HCT116 (cell line): ENCODE data around the gene LYRM1. TPM values are rescaled to one million over a fixed set of nuclear protein-coding genes. Genes with fewer than 3 reads are reported as not detected.

Experiments
- ATAC-seq: fragments of 200-7000 bp; cut with Tn5 transposase; 2 replicates; pipeline ENCODE4 v1.9.1; 2020; ENCODE audit warnings: mild to moderate bottlenecking, moderate library complexity
- BruUV-seq: library from RNA; stranded (reverse); fragments of 400-500 nt; replicated peaks from 2 replicates; lab custom pipeline; 2021; lab: Mats Ljungman, UMichigan
- CTCF ChIA-PET: fragments of 300-600 bp; sonication (Branson Sonifier 250); formaldehyde crosslinking; loops from one replicate; lab custom pipeline; 2021; ENCODE audit warnings: antibody characterized with exemption; lab: Charles Lee
- POLR2A ChIA-PET: fragments of 300-600, 350-600 bp; sonication (Branson Sonifier 250); formaldehyde crosslinking; loops from one replicate; lab custom pipeline; 2021; ENCODE audit warnings: antibody characterized with exemption; lab: Charles Lee
- RAD21 ChIA-PET, 2 experiments: fragments of 300-600 bp; sonication (Branson Sonifier 250); formaldehyde crosslinking; loops; one replicate each; lab custom pipeline; 2023; ENCODE audit warnings: low total read pairs in 2 of 2; ENCODE audit not compliant: uncharacterized antibody in 2 of 2, unreplicated experiment in 2 of 2, low non-redundant PET in 1 of 2; lab: Charles Lee
- DNase-seq: peaks from one replicate; pipeline ENCODE4 v3.0.0-alpha.2; 2010; ENCODE audit warnings: low read depth, low spot score
- H2AFZ ChIP-seq: fragments of 200-600 bp; shearing (Covaris generic), sonication (generic); 2 replicates; pipeline ENCODE4 v1.6.1; 2017; ENCODE audit warnings: low read depth, mixed run types, mixed read lengths, antibody characterized with exemption, low read length; ENCODE audit not compliant: poor library complexity, severe bottlenecking
- H3K27ac ChIP-seq: 2 replicates; pipeline ENCODE4 v1.5.1; 2012; ENCODE audit warnings: low read depth, low read length
- H3K27me3 ChIP-seq: fragments of 200-600 bp; sonication (generic); 2 replicates; pipeline ENCODE4 v1.6.1; 2016; ENCODE audit warnings: mixed run types, low read length, mixed read lengths; ENCODE audit not compliant: insufficient read depth
- H3K36me3 ChIP-seq, 2 experiments: fragments of 200-500 bp in 1 of 2; fragments of 200-600 bp in 1 of 2; sonication (Bioruptor generic) in 1 of 2; sonication (generic) in 1 of 2; 2 replicates each; pipeline versions ENCODE4 v1.5.1 to v1.6.1; 2014 to 2016; ENCODE audit warnings: low read length in 2 of 2, inconsistent platforms in 1 of 2, mixed read lengths in 1 of 2, mixed run types in 1 of 2; ENCODE audit not compliant: insufficient read depth in 2 of 2, control insufficient read depth in 1 of 2
- H3K4me1 ChIP-seq, 2 experiments: fragments of 200-600 bp in 1 of 2; sonication (generic) in 1 of 2; 2 replicates each; pipeline versions ENCODE4 v1.5.1 to v1.6.1; 2012 to 2017; ENCODE audit warnings: low read length in 2 of 2, inconsistent platforms in 1 of 2, mild to moderate bottlenecking in 1 of 2, mixed read lengths in 1 of 2, mixed run types in 1 of 2, moderate library complexity in 1 of 2; ENCODE audit not compliant: insufficient read depth in 2 of 2, control insufficient read depth in 1 of 2
- H3K4me2 ChIP-seq: fragments of 200-600 bp; sonication (generic); 2 replicates; pipeline ENCODE4 v1.6.1; 2017; ENCODE audit warnings: mixed run types, low read length, mixed read lengths
- H3K4me3 ChIP-seq, 2 experiments: fragments of 200-600 bp in 1 of 2; sonication (generic) in 1 of 2; replicated peaks in 1 of 2; 2 replicates each; pipeline ENCODE4 v1.5.1; 2011 to 2016; ENCODE audit warnings: low read length in 2 of 2, control low read depth in 1 of 2, low read depth in 1 of 2, mild to moderate bottlenecking in 1 of 2, mixed read lengths in 1 of 2, mixed run types in 1 of 2
- H3K79me2 ChIP-seq: fragments of 200-600 bp; sonication (generic); 2 replicates; pipeline ENCODE4 v1.6.1; 2017; ENCODE audit warnings: mild to moderate bottlenecking, mixed run types, low read length, moderate library complexity, mixed read lengths; ENCODE audit not compliant: insufficient read depth
- H3K9ac ChIP-seq: fragments of 200-600 bp; sonication (generic); 2 replicates; pipeline ENCODE4 v1.6.1; 2016; ENCODE audit warnings: low read length, mixed read lengths
- H3K9me2 ChIP-seq: fragments of 200-600 bp; sonication (generic), shearing (Covaris generic); 2 replicates; pipeline ENCODE4 v1.6.1; 2017; ENCODE audit warnings: mixed run types, mild to moderate bottlenecking, moderate library complexity; ENCODE audit not compliant: insufficient read depth
- H3K9me3 ChIP-seq, 2 experiments: fragments of 200-500 bp in 1 of 2; fragments of 200-600 bp in 1 of 2; sonication (Bioruptor generic) in 1 of 2; sonication (generic) in 1 of 2; 2 replicates each; pipeline ENCODE4 v1.6.1; 2014 to 2017; ENCODE audit warnings: low read length in 2 of 2, mixed read lengths in 2 of 2, inconsistent platforms in 1 of 2, low read depth in 1 of 2, mild to moderate bottlenecking in 1 of 2, mixed run types in 1 of 2, moderate library complexity in 1 of 2; ENCODE audit not compliant: control insufficient read depth in 1 of 2, insufficient read depth in 1 of 2
- H4K20me1 ChIP-seq: fragments of 200-600 bp; sonication (generic), shearing (Covaris generic); 2 replicates; pipeline ENCODE4 v1.6.1; 2017; ENCODE audit warnings: mixed run types, mild to moderate bottlenecking, moderate library complexity; ENCODE audit not compliant: insufficient read depth
- CBX3 ChIP-seq: IDR thresholded peaks from 2 replicates; pipeline ENCODE4 v1.6.1; 2012; ENCODE audit warnings: low read depth
- EGR1 ChIP-seq: IDR thresholded peaks from 2 replicates; pipeline ENCODE4 v1.6.1; 2012; ENCODE audit warnings: low read depth
- EZH2 ChIP-seq: fragments of 200-600 bp; sonication (generic); IDR thresholded peaks from 2 replicates; pipeline ENCODE4 v1.6.1; 2017; ENCODE audit warnings: antibody characterized with exemption, mixed run types
- EZH2phosphoT487 ChIP-seq: fragments of 200-600 bp; IDR thresholded peaks from 2 replicates; pipeline ENCODE4 v1.6.1; 2018; ENCODE audit warnings: antibody characterized with exemption, borderline replicate concordance
- FOSL1 ChIP-seq: IDR thresholded peaks from 2 replicates; pipeline ENCODE4 v1.6.1; 2012; ENCODE audit warnings: low read depth
- JUND ChIP-seq: IDR thresholded peaks from 2 replicates; pipeline ENCODE4 v1.6.1; 2012
- RAD21 ChIP-seq: IDR thresholded peaks from 2 replicates; pipeline ENCODE4 v1.6.1; 2012; ENCODE audit warnings: low read depth, mild to moderate bottlenecking
- SP1 ChIP-seq: IDR thresholded peaks from 2 replicates; pipeline ENCODE4 v1.6.1; 2012; ENCODE audit warnings: low read depth
- SRF ChIP-seq: IDR thresholded peaks from 2 replicates; pipeline ENCODE4 v1.6.1; 2012; ENCODE audit warnings: low read depth
- TCF7L2 ChIP-seq: IDR thresholded peaks from 2 replicates; pipeline ENCODE4 v1.7.0; 2011; ENCODE audit warnings: borderline replicate concordance, inconsistent platforms; ENCODE audit not compliant: insufficient read depth, insufficient read length; ENCODE audit errors: extremely low read depth
- ZFX ChIP-seq: fragments of 450-650 bp; IDR thresholded peaks from 2 replicates; pipeline ENCODE4 v1.6.1; 2017
- ZNF274 ChIP-seq: fragments of 200-500 bp; sonication (Bioruptor generic); IDR thresholded peaks from 2 replicates; pipeline ENCODE4 v1.6.1; 2014; ENCODE audit warnings: mild to moderate bottlenecking, low read depth, low read length, inconsistent platforms
- intact Hi-C: fragments of 100-400 bp; cut with micrococcal nuclease; formaldehyde crosslinking; loops from 2 replicates; pipeline ENCODE4 v1.10.0; 2022
- total RNA-seq: library from RNA; stranded (reverse); gene quantifications from one replicate; pipeline ENCODE4 v1.2.1, GENCODE V29; 2021; ENCODE audit not compliant: unreplicated experiment
- TF ChIP-seq, protein P1 (sequence below): IDR thresholded peaks from 2 replicates; pipeline ENCODE4 v1.6.1; 2011; ENCODE audit warnings: mild to moderate bottlenecking, low read length, moderate library complexity; ENCODE audit not compliant: insufficient replicate concordance; ENCODE audit errors: extremely low read depth
- TF ChIP-seq, protein P2 (sequence below): IDR thresholded peaks from 2 replicates; pipeline ENCODE4 v1.6.1; 2012

The LYRM1 gene
- total RNA-seq, 1 experiment from 2014 or later, result 26.7 TPM

DNA sequence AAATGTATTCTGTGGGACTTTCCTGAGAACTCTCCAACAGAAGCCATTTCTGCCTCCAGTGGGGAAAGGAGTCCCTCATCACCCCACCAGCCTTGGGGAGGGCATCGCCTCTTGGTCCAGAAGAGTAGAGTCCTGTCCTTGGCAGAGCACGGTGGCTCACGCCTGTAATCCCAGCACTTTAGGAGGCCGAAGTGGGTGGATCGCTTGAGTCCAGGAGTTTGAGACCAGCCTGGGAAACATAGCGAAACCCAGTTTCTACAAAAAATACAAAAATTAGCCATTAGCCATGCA lies 41.0 kb downstream of the LYRM1 start:
- TF ChIP-seq TCF7L2 (no peak), EZH2 (no peak), SP1 (no peak), SRF (no peak), ZFX (no peak), EZH2phosphoT487 (no peak), EGR1 (no peak), FOSL1 (no peak), CBX3 (no peak), ZNF274 (no peak), RAD21 (no peak), JUND (no peak)
- TF ChIP-seq, protein P1, sequence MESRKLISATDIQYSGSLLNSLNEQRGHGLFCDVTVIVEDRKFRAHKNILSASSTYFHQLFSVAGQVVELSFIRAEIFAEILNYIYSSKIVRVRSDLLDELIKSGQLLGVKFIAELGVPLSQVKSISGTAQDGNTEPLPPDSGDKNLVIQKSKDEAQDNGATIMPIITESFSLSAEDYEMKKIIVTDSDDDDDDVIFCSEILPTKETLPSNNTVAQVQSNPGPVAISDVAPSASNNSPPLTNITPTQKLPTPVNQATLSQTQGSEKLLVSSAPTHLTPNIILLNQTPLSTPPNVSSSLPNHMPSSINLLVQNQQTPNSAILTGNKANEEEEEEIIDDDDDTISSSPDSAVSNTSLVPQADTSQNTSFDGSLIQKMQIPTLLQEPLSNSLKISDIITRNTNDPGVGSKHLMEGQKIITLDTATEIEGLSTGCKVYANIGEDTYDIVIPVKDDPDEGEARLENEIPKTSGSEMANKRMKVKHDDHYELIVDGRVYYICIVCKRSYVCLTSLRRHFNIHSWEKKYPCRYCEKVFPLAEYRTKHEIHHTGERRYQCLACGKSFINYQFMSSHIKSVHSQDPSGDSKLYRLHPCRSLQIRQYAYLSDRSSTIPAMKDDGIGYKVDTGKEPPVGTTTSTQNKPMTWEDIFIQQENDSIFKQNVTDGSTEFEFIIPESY, result no peak
- TF ChIP-seq, protein P2, sequence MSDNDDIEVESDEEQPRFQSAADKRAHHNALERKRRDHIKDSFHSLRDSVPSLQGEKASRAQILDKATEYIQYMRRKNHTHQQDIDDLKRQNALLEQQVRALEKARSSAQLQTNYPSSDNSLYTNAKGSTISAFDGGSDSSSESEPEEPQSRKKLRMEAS, result no peak
- H3K9ac ChIP-seq, result no peak overlapping the region
- no peak overlapping the region for H3K4me3 ChIP-seq
- DNase-seq (no peak), ATAC-seq (no peak)
- no TSS peak for BruUV-seq
- intact Hi-C loops, result no loop called here
- no peaks in the 10 kb centered on the region for H4K20me1 ChIP-seq
- H3K9me3 ChIP-seq, result no peaks in the 10 kb centered on the region
- H3K79me2 ChIP-seq, result no peaks in the 10 kb centered on the region
- RAD21 ChIA-PET, result no interaction called here
- H2AFZ ChIP-seq, result no peak overlapping the region
- no peak overlapping the region for H3K4me2 ChIP-seq
- peaks cover 3 to 18% of the 10 kb centered on the region in 2 experiments; a peak in 3 of 4 replicates for H3K4me1 ChIP-seq
- POLR2A ChIA-PET, result no interaction called here
- H3K27me3 ChIP-seq, result no peaks in the 10 kb centered on the region
- H3K27ac ChIP-seq, result no peak overlapping the region
- no peaks in the 10 kb centered on the region for H3K36me3 ChIP-seq
- CTCF ChIA-PET, result no interaction called here
- no peaks in the 10 kb centered on the region for H3K9me2 ChIP-seq
